ENCODE measurements around the gene NSUN5.
"Not testable (repeated sequence)": the region's sequence is repeated elsewhere in the genome, so short reads cannot be mapped to it uniquely, and the experiment has no call there.

DNA sequence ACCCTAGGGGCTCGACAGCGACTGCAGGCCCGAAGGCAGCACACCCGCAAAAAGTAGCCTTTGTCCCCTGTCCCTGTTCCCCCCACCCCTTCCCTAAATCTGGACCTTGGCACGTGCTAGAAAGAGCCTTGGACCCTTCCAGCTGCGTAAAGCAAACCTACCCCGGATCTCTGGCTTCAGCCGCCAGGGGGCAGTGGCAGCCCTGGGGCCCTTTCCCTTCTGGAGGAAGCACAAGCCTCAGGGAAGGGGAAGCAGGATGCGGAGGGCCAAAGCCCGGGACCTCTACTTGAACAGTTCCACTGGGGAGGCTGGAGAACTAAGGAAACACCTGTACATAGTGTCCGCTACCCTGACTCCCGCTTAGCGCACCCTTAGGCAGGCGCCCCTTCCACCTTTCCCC, 7.5 kb downstream of the NSUN5 start:
- TF ChIP-seq SPI1, TAF1, POLR2A, POU2F2, POLR2AphosphoS5 (IDR thresholded peaks at IDR 0.05; ENCODE audit: low read depth, low read length): not testable (repeated sequence)

Measured in GM12891 (cell line).